ENCODE results near the gene GCH1.

Gene GCH1

GRCh38 chr14:54794159-54794558 lies 108.5 kb downstream of the GCH1 start:
- no peak for DNase-seq

- no peak for DNase-seq
Measured at GRCh38 chr14:54792288-54792687, 110.3 kb downstream of the GCH1 start.

All from NCI-H1092 treated with DMSO at 0.1 percent for 48 hours (cell line).